NCI-H774 (cell line): ENCODE measurements around the gene MLKL.

Experiments used
- DNase-seq: peaks from one replicate; lab custom pipeline; 2025; lab: John Stamatoyannopoulos, UW

MLKL gene

GRCh38 chr16:74700438-74701225 lies at the start of gene MLKL:
Gene MLKL (minus strand): TSS chr16:74700862. CDS start chr16:74695757, 5,105 bp downstream.
- DNase-seq = no peak

- no peak for DNase-seq
Measured at GRCh38 chr16:74749291-74750055, 48.8 kb upstream of the MLKL start.

- DNase-seq = no peak
Measured at GRCh38 chr16:74748616-74749026, 48.0 kb upstream of the MLKL start.

GRCh38 chr16:74747716-74748615 lies 47.3 kb upstream of the MLKL start:
- DNase-seq = no peak

GRCh38 chr16:74745926-74746325 lies 45.3 kb upstream of the MLKL start:
- DNase-seq = no peak

GRCh38 chr16:74745109-74745615 lies 44.5 kb upstream of the MLKL start:
- DNase-seq = no peak

- no peak for DNase-seq
Measured at GRCh38 chr16:74744566-74744965, 43.9 kb upstream of the MLKL start.

- DNase-seq = no peak
Measured at GRCh38 chr16:74743668-74744299, 43.1 kb upstream of the MLKL start.

- DNase-seq = no peak
Measured at GRCh38 chr16:74743045-74743667, 42.5 kb upstream of the MLKL start.

GRCh38 chr16:74742051-74742481 lies 41.4 kb upstream of the MLKL start:
- no peak for DNase-seq

GRCh38 chr16:74740795-74741304 lies 40.2 kb upstream of the MLKL start:
- no peak for DNase-seq

GRCh38 chr16:74739275-74739674 lies 38.6 kb upstream of the MLKL start:
- DNase-seq = no peak

GRCh38 chr16:74738816-74739215 lies 38.2 kb upstream of the MLKL start:
- DNase-seq = no peak

- DNase-seq = no peak
Measured at GRCh38 chr16:74738113-74738541, 37.5 kb upstream of the MLKL start.

- DNase-seq = no peak
Measured at GRCh38 chr16:74737521-74737920, 36.9 kb upstream of the MLKL start.

- DNase-seq = no peak
Measured at GRCh38 chr16:74736531-74737157, 36.0 kb upstream of the MLKL start.

- DNase-seq = no peak
Measured at GRCh38 chr16:74735554-74735953, 34.9 kb upstream of the MLKL start.

- DNase-seq = no peak
Measured at GRCh38 chr16:74735162-74735452, 34.4 kb upstream of the MLKL start.

- DNase-seq = no peak
Measured at GRCh38 chr16:74734361-74735161, 33.9 kb upstream of the MLKL start.
